ENCODE results near the gene ARMC5. TPM values are rescaled to one million over a fixed set of nuclear protein-coding genes. Genes with fewer than 3 reads are reported as not detected.

ARMC5 gene
- total RNA-seq, 1 experiment from 2014 or later = 11.3 TPM

GRCh38 chr16:31487720-31488467, 28.6 kb downstream of the ARMC5 start (continued):
- TF ChIP-seq FOXP4 (CRISPR knock-in tag; IDR thresholded peaks at IDR 0.05) = peak; percentile 83; the same call in 1 of the 2 replicates
- TF ChIP-seq KAT7 (CRISPR knock-in tag; IDR thresholded peaks at IDR 0.05; ENCODE audit: borderline replicate concordance) = 0 out of 2 replicates have a peak, but pooled peaks have one; percentile 53
- TF ChIP-seq NFYB (CRISPR knock-in tag; conservative IDR thresholded peaks at IDR 0.05; ENCODE audit: low read depth) = no peak
- TF ChIP-seq E2F5 (CRISPR knock-in tag; IDR thresholded peaks at IDR 0.05) = no peak
- TF ChIP-seq FOXJ3 (CRISPR knock-in tag; IDR thresholded peaks at IDR 0.05; ENCODE audit: borderline replicate concordance) = no peak
- no peak for TF ChIP-seq FOXK1 (CRISPR knock-in tag; IDR thresholded peaks at IDR 0.05)
- no peak; the same call in 1 of the 2 replicates for TF ChIP-seq TP53 (CRISPR knock-in tag; IDR thresholded peaks at IDR 0.05)
- no peak for TF ChIP-seq OVOL2 (CRISPR knock-in tag; IDR thresholded peaks at IDR 0.05; ENCODE audit: borderline replicate concordance)
- no peak for TF ChIP-seq PRDM15 (CRISPR knock-in tag; IDR thresholded peaks at IDR 0.05)
- TF ChIP-seq IRF2 (CRISPR knock-in tag; IDR thresholded peaks at IDR 0.05; ENCODE audit: borderline replicate concordance, low read depth) = no peak
- 0 out of 2 replicates have a peak, but pooled peaks have one; percentile 39 for TF ChIP-seq ARID4B (CRISPR knock-in tag; IDR thresholded peaks at IDR 0.05; ENCODE audit: borderline replicate concordance)
- 0 out of 2 replicates have a peak, but pooled peaks have one; percentile 49 for TF ChIP-seq SMAD4 (CRISPR knock-in tag; IDR thresholded peaks at IDR 0.05)
- no peak for TF ChIP-seq RORB (CRISPR knock-in tag; IDR thresholded peaks at IDR 0.05)
- TF ChIP-seq SP1 (CRISPR knock-in tag; conservative IDR thresholded peaks at IDR 0.05) = peak; percentile 13; the same call in 1 of the 2 replicates
- no peak for TF ChIP-seq ZNF219 (CRISPR knock-in tag; IDR thresholded peaks at IDR 0.05; ENCODE audit: borderline replicate concordance)
- no peak for TF ChIP-seq ZBTB43 (CRISPR knock-in tag; IDR thresholded peaks at IDR 0.05)
- TF ChIP-seq NR2C2 (CRISPR knock-in tag; IDR thresholded peaks at IDR 0.05) = no peak
- TF ChIP-seq ATF6 (CRISPR knock-in tag; IDR thresholded peaks at IDR 0.05) = no peak
- no peak for TF ChIP-seq ATF2 (CRISPR knock-in tag; IDR thresholded peaks at IDR 0.05; ENCODE audit: borderline replicate concordance, low read depth)
